ENCODE data around the gene RPUSD1.

Gene RPUSD1

DNA sequence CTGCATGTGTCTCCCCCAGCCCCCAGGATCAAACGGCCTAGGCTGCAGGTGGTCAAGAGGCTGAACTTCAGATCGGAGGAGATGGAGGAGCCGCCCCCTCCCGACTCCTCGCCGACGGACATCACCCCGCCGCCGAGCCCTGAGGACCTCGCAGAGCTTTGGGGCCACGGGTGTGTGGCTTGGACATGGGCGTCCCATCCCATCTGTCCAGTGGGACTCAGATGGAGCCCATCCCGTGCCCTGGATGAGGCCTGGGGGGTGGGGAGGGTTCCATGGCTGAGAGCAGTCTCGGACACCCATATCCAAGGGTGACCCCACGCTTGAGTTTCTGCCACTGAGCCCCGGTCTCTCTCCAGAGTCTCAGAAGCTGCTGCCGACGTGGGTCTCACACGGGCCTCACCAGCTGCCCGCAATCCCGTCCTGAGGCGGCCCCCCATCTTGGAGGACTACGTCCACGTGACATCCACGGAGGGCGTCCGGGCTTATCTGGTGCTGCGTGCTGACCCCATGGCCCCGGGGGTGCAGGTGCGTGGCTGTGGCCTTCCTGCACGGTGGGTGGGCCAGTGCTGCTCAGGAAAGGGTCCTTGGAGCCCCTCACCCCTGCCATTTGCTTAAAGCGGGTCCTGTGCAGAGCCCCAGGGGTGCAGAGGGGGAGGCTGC lies 1.1 kb upstream of the RPUSD1 start:
- in situ Hi-C loops (cut with MboI; ENCODE audit: low pct_unique_long_range_greater_than_20kb, low sequenced_read_pairs, unreplicated experiment) = loop anchor here (5.0 kb wide), 1 partner anchor 77 kb away; no protein-coding TSS in a partner anchor
- DNase-seq (ENCODE audit: low spot score) = no peak
- TF ChIP-seq, protein P1, sequence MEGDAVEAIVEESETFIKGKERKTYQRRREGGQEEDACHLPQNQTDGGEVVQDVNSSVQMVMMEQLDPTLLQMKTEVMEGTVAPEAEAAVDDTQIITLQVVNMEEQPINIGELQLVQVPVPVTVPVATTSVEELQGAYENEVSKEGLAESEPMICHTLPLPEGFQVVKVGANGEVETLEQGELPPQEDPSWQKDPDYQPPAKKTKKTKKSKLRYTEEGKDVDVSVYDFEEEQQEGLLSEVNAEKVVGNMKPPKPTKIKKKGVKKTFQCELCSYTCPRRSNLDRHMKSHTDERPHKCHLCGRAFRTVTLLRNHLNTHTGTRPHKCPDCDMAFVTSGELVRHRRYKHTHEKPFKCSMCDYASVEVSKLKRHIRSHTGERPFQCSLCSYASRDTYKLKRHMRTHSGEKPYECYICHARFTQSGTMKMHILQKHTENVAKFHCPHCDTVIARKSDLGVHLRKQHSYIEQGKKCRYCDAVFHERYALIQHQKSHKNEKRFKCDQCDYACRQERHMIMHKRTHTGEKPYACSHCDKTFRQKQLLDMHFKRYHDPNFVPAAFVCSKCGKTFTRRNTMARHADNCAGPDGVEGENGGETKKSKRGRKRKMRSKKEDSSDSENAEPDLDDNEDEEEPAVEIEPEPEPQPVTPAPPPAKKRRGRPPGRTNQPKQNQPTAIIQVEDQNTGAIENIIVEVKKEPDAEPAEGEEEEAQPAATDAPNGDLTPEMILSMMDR (IDR thresholded peaks at IDR 0.05; ENCODE audit: extremely low read depth, insufficient read depth, missing control alignments) = no peak

DNA sequence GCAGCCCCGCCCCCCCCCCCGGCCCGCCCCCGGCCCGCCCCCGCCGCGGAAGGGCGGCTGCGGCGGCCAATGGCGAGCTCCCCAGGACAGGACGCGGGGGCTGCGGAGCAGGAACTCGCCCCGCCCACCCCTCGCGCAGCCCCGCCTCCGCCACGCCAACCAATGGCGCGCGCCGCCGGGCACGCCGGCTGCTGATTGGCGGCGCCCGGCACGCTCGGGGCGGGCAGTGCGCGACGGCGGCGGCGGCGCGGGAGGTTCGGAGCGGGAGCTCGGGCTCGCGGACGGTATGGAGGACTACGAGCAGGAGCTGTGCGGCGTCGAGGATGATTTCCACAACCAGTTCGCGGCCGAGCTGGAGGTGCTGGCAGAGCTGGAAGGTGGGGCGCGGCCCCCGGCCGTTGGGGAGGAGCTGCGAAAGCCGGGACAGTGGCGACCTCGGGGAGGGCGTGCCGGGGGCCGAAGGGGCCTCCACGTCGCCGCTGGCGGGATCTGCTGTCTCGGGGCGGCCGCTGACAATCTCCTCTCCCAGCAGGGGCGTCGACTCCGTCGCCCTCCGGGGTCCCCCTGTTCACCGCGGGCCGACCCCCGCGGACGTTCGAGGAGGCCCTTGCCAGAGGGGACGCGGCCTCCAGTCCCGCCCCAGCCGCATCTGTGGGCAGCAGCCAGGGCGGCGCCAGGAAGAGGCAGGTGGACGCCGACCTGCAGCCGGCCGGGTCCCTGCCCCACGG lies 382 bp upstream of the RPUSD1 start, which contains the start of gene CHTF18:
Gene CHTF18, plus strand, starts transcription at position 222 of the 728 bp plus-strand sequence. Its CDS starts 65 bp downstream, at position 287.
- DNase-seq (ENCODE audit: low spot score) = peak; percentile 100
- in situ Hi-C loops (cut with MboI; ENCODE audit: low pct_unique_long_range_greater_than_20kb, low sequenced_read_pairs, unreplicated experiment) = loop anchor here (5.0 kb wide), 1 partner anchor 76 kb away; no protein-coding TSS in a partner anchor
- TF ChIP-seq, protein P1 (IDR thresholded peaks at IDR 0.05; ENCODE audit: extremely low read depth, insufficient read depth, missing control alignments) = no peak

DNA sequence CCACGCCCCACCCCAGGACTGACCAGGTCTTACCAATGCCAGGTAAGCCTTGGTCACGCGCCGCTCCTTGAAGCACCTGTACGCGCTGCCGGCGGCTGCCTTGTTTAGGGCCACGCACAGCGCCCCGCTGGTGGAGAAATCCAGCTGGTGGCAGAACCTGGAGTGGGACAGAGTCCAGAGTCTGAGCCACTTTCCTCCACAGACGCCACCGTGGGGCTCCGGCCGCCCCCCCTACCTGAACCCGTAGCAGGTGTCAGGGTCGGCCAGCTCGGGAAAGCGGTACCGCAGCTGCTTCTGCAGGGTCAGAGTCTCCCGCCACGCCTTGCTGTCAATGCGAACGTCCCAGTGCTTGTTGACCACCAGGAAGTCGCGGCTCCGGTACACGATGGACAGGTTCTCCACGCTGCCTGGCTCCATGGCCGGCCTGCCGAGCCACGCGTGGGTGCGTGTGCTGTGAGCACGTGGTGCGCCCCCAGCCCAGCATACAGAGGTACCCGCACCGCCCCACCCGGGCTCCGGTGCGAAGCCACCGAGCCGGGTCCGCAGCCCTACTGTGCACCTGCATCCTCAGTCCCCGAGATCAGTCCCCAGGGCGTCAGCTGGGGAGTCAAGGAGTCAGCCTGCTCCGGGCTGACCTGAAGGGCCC lies 737 bp downstream of the RPUSD1 start:
- in situ Hi-C loops (cut with MboI; ENCODE audit: low pct_unique_long_range_greater_than_20kb, low sequenced_read_pairs, unreplicated experiment) = loop anchor here (5.0 kb wide), 1 partner anchor 75 kb away; no protein-coding TSS in a partner anchor
- TF ChIP-seq, protein P1 (IDR thresholded peaks at IDR 0.05; ENCODE audit: extremely low read depth, insufficient read depth, missing control alignments) = no peak
- no peak for DNase-seq (ENCODE audit: low spot score)

DNA sequence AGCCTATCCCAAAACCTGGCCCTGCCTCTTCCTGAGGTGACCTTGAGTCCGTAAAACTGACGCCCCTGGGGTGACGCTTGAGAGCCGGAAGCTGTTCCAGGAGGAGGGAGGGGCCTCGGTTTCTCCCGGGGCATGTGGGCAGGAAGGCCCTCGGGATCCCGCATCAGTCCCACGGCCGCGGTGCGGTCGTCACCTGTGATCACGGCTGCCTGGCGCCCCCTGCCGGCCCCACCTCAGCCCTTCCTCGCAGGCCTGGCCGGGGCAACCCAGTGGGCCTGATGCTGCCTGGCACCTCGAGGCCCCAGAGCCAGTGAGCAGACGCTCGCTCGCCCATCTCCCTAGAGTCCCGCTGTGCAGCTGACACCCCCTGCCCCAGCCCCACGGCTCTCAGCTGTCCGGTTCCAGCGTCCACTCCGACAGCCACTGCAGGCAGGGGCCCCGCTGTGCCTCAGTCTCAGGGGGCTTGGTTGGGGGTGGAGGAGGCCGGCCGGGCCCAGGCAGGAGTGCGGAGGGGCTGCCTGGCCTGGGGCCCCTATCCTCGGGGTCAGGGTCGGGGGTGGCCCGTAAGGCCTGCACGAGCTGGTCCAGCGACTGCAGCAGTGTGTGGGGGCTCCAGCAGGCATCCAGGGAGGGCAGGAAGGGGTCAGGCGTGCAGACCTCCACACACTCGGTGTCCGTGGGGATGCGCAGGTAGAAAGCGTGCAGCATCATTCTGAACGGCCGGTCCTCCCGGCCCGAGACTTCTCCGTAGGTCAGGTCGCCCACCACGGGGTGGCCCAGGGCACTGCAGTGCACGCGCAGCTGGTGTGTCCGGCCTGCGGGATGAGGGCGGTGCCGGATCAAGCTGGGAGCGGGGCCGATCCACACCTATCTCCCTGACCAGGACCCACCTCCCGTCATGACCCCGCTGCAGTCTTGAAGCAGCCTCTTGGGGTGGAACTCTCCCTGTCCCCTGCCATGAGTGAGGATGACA lies 2.3 kb downstream of the RPUSD1 start:
- DNase-seq (ENCODE audit: low spot score) = peak; percentile 86
- in situ Hi-C loops (cut with MboI; ENCODE audit: low pct_unique_long_range_greater_than_20kb, low sequenced_read_pairs, unreplicated experiment) = loop anchor here (5.0 kb wide), 1 partner anchor 74 kb away; no protein-coding TSS in a partner anchor
- TF ChIP-seq, protein P1 (IDR thresholded peaks at IDR 0.05; ENCODE audit: extremely low read depth, insufficient read depth, missing control alignments) = peak; percentile 95

DNA sequence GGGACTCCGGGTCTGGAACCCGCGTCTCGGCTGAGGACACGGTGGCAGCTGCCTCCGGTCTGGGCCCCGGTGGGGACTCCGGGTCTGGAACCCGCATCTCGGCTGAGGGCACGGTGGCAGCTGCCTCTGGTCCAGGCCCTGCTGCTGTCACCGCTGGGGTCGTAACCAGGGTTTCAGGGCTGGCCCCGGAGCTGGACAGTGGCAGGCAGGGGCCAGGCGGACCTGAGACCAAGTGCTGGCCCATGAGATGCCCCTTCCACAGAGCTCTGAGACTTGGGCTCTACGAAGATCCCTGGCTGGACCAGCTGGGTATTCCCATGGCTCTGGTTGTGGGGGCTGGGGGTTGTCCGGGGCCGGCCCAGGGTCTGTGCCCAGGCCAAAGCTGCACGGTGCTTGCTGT lies 3.8 kb downstream of the RPUSD1 start:
- in situ Hi-C loops (cut with MboI; ENCODE audit: low pct_unique_long_range_greater_than_20kb, low sequenced_read_pairs, unreplicated experiment) = no loop called here

More for the DNA sequence above, 3.8 kb downstream of the RPUSD1 start:
- TF ChIP-seq, protein P1 (IDR thresholded peaks at IDR 0.05; ENCODE audit: extremely low read depth, insufficient read depth, missing control alignments) = no peak
- DNase-seq (ENCODE audit: low spot score) = no peak

Data from GM13977 (cell line).